Nephron (organoid): ENCODE data around the gene DCP1A.

Source experiments
- H3K27ac Mint-ChIP-seq, 3 experiments: 2 replicates each; pipeline ENCODE4 v1.8.0; 2020; ENCODE audit warnings: mixed read lengths in 3 of 3, mild to moderate bottlenecking in 2 of 3, moderate library complexity in 1 of 3
- H3K27me3 Mint-ChIP-seq: 2 replicates; pipeline ENCODE4 v1.8.0; 2021; ENCODE audit warnings: low read depth, mild to moderate bottlenecking, moderate library complexity, mixed read lengths
- H3K36me3 Mint-ChIP-seq: 2 replicates; pipeline ENCODE4 v1.8.0; 2020; ENCODE audit warnings: low read depth, mixed read lengths
- H3K4me1 Mint-ChIP-seq: 2 replicates; pipeline ENCODE4 v1.8.0; 2020; ENCODE audit warnings: mixed read lengths
- H3K4me3 Mint-ChIP-seq, 3 experiments: 2 replicates each; pipeline ENCODE4 v1.8.0; 2020; ENCODE audit warnings: mild to moderate bottlenecking in 3 of 3, mixed read lengths in 3 of 3, moderate library complexity in 2 of 3
- H3K9me3 Mint-ChIP-seq: 2 replicates; pipeline ENCODE4 v1.8.0; 2020; ENCODE audit warnings: mixed read lengths
- CTCF ChIP-seq, 3 experiments: fragments of 200-600 bp; sonication (generic); IDR thresholded peaks; one replicate each; pipeline ENCODE4 v1.5.0; 2021; ENCODE audit warnings: antibody characterized with exemption in 3 of 3; ENCODE audit not compliant: unreplicated experiment in 3 of 3

Gene DCP1A

GRCh38 chr3:53257465-53257864 lies 89.9 kb downstream of the DCP1A start:
- TF ChIP-seq CTCF (IDR thresholded peaks at IDR 0.05; ENCODE audit: unreplicated experiment in 3 of 3), result no peak
- H3K27me3 Mint-ChIP-seq, result no peaks in the 10 kb centered on the region
- H3K4me1 Mint-ChIP-seq, result peaks cover 22% of the 10 kb centered on the region
- H3K9me3 Mint-ChIP-seq, result no peaks in the 10 kb centered on the region
- H3K27ac Mint-ChIP-seq, result peak overlapping the region in 1 of 3 experiments; percentile 30
- no peaks in the 10 kb centered on the region for H3K36me3 Mint-ChIP-seq
- H3K4me3 Mint-ChIP-seq, result peak overlapping the region in 2 of 3 experiments; percentile 77 to 78

GRCh38 chr3:53256704-53257055 lies 90.7 kb downstream of the DCP1A start:
- peak overlapping the region; percentile 77 to 78 (median 78) for H3K4me3 Mint-ChIP-seq
- no peaks in the 10 kb centered on the region for H3K36me3 Mint-ChIP-seq
- no peak for TF ChIP-seq CTCF (IDR thresholded peaks at IDR 0.05; ENCODE audit: unreplicated experiment in 3 of 3)
- no peaks in the 10 kb centered on the region for H3K27me3 Mint-ChIP-seq
- no peaks in the 10 kb centered on the region for H3K9me3 Mint-ChIP-seq
- peak overlapping the region; percentile 21 to 34 (median 30) for H3K27ac Mint-ChIP-seq
- H3K4me1 Mint-ChIP-seq, result peaks cover 26% of the 10 kb centered on the region

GRCh38 chr3:53255775-53256703 lies 91.3 kb downstream of the DCP1A start, which contains the start of gene TKT:
TSS of gene TKT (minus strand) at chr3:53256022. CDS start at chr3:53255942, 80 bp downstream.
- Mint-ChIP-seq H3K4me3 (peak within 1 kb of the TSS; percentile 92 to 93 (median 93)), H3K27ac (peak within 1 kb of the TSS; percentile 58 to 92 (median 89)), H3K27me3 (no peaks in the 10 kb centered on the region), H3K9me3 (no peaks in the 10 kb centered on the region), H3K4me1 (peaks cover 26% of the 10 kb centered on the region), H3K36me3 (no peaks in the 10 kb centered on the region)
- TF ChIP-seq CTCF (IDR thresholded peaks at IDR 0.05; ENCODE audit: unreplicated experiment in 3 of 3), result no peak

GRCh38 chr3:53255423-53255774 lies 91.9 kb downstream of the DCP1A start:
- Mint-ChIP-seq H3K4me1 (peaks cover 26% of the 10 kb centered on the region), H3K36me3 (no peaks in the 10 kb centered on the region), H3K27me3 (no peaks in the 10 kb centered on the region), H3K27ac (peak overlapping the region; percentile 58 to 92 (median 89)), H3K4me3 (peak overlapping the region; percentile 92 to 93 (median 93)), H3K9me3 (no peaks in the 10 kb centered on the region)
- TF ChIP-seq CTCF (IDR thresholded peaks at IDR 0.05; ENCODE audit: unreplicated experiment in 3 of 3), result no peak

- Mint-ChIP-seq H3K9me3 (no peaks in the 10 kb centered on the region), H3K4me1 (peaks cover 26% of the 10 kb centered on the region), H3K27me3 (no peaks in the 10 kb centered on the region), H3K27ac (peak overlapping the region; percentile 58 to 92 (median 89)), H3K4me3 (peak overlapping the region; percentile 92 to 93 (median 93)), H3K36me3 (no peaks in the 10 kb centered on the region)
- no peak for TF ChIP-seq CTCF (IDR thresholded peaks at IDR 0.05; ENCODE audit: unreplicated experiment in 3 of 3)
These were observed 92.6 kb downstream of the DCP1A start for GRCh38 chr3:53254509-53255422.
